ENCODE measurements around the gene GIPC1. TPM values are rescaled to one million over a fixed set of nuclear protein-coding genes. Genes with fewer than 3 reads are reported as not detected.

Gene GIPC1
- total and polyA plus RNA-seq, 8 donors = 73.3 to 662 (median 122) TPM

- TF ChIP-seq CTCF (IDR thresholded peaks at IDR 0.05) = no peak
- TF ChIP-seq POLR2A (IDR thresholded peaks at IDR 0.05) = no peak
- no peak for TF ChIP-seq EP300 (IDR thresholded peaks at IDR 0.05)
- TF ChIP-seq POLR2AphosphoS5 (IDR thresholded peaks at IDR 0.05) = peak in 2 of 3 donors; percentile 52 to 54
- peaks cover 5 to 31% (median 15%) of the 10 kb centered on the region in 4 donors for H3K4me1 ChIP-seq
- DNase-seq = peak; percentile 87 to 95
- intact Hi-C loops (cut with DNase I; ENCODE audit: low total_unique reads) = no loop called here
- no peaks in the 10 kb centered on the region for H3K9me3 ChIP-seq
- H3K27me3 ChIP-seq = no peaks in the 10 kb centered on the region
- peak overlapping the region; percentile 60 to 74 (median 66) for H3K27ac ChIP-seq
- H3K36me3 ChIP-seq = peaks cover 0 to 9% (median 6%) of the 10 kb centered on the region in 4 donors
- WGBS, 5 donors = 11 to 33% (median 13%) methylated on average over 18 to 24 of the region's 24 CpGs
- H3K4me3 ChIP-seq = peak overlapping the region; percentile 23 to 32 (median 28)
Measured at GRCh38 chr19:14536926-14537692, 41.2 kb upstream of the GIPC1 start.

- no peak overlapping the region for H3K4me3 ChIP-seq
- TF ChIP-seq POLR2A (IDR thresholded peaks at IDR 0.05) (no peak), CTCF (IDR thresholded peaks at IDR 0.05) (no peak), POLR2AphosphoS5 (IDR thresholded peaks at IDR 0.05) (no peak), EP300 (IDR thresholded peaks at IDR 0.05) (no peak)
- H3K36me3 ChIP-seq = peaks cover 0 to 7% (median 4%) of the 10 kb centered on the region in 4 donors
- peaks cover 9 to 57% (median 39%) of the 10 kb centered on the region in 4 donors for H3K4me1 ChIP-seq
- 79 to 89% (median 87%) methylated on average over 5 of the region's 5 CpGs for WGBS, 5 donors
- intact Hi-C loops (cut with DNase I; ENCODE audit: low total_unique reads) = no loop called here
- no peak overlapping the region for H3K27ac ChIP-seq
- no peak for DNase-seq
- H3K27me3 ChIP-seq = no peaks in the 10 kb centered on the region
- no peaks in the 10 kb centered on the region for H3K9me3 ChIP-seq
Measured at GRCh38 chr19:14533450-14533849, 37.5 kb upstream of the GIPC1 start.

GRCh38 chr19:14530506-14530905, 34.6 kb upstream of the GIPC1 start:
- intact Hi-C loops (cut with DNase I; ENCODE audit: low total_unique reads) = no loop called here
- H3K4me3 ChIP-seq = peak overlapping the region; percentile 59 to 87 (median 68)
- H3K4me1 ChIP-seq = peaks cover 4 to 37% (median 30%) of the 10 kb centered on the region in 4 donors
- TF ChIP-seq CTCF (IDR thresholded peaks at IDR 0.05) (no peak), EP300 (IDR thresholded peaks at IDR 0.05) (no peak), POLR2AphosphoS5 (IDR thresholded peaks at IDR 0.05) (no peak), POLR2A (IDR thresholded peaks at IDR 0.05) (no peak)
- peak overlapping the region in 4 of 5 donors; percentile 87 to 95 (median 92) for H3K27ac ChIP-seq
- no peaks in the 10 kb centered on the region for H3K27me3 ChIP-seq
- WGBS, 5 donors = 52 to 66% (median 61%) methylated on average over 3 of the region's 3 CpGs
- no peak for DNase-seq
- peaks cover 0 to 7% (median 4%) of the 10 kb centered on the region in 4 donors for H3K36me3 ChIP-seq
- no peaks in the 10 kb centered on the region for H3K9me3 ChIP-seq

DNA sequence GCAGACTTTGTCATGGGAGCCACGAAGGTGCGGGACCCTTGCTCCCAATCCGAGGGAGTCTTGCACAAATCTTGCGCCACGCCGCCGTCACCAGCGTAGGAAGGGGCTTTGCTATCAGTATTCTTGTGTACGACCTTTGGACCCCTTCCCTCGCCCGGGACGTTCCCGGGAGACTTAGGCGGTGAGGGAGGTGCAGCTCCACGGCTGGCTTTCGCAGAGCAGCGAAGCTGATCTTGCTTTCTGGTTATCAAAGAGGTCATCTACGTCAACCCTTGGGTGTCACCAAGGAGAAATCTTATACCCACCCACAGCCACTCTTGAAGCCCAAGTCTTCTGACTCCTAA, 34.0 kb upstream of the GIPC1 start:
- 0 to 2% (median 1%) methylated on average over 18 of the region's 18 CpGs for WGBS, 5 donors
- Histone ChIP-seq H3K27ac (peak overlapping the region; percentile 87 to 97 (median 94)), H3K27me3 (no peaks in the 10 kb centered on the region), H3K36me3 (peaks cover 0 to 7% (median 4%) of the 10 kb centered on the region in 4 donors), H3K4me1 (peaks cover 4 to 37% (median 30%) of the 10 kb centered on the region in 4 donors), H3K4me3 (peak overlapping the region; percentile 59 to 87 (median 68)), H3K9me3 (no peaks in the 10 kb centered on the region)
- DNase-seq = peak in 1 of 2 donors; percentile 82
- TF ChIP-seq POLR2A (IDR thresholded peaks at IDR 0.05) (no peak), CTCF (IDR thresholded peaks at IDR 0.05) (no peak), POLR2AphosphoS5 (IDR thresholded peaks at IDR 0.05) (no peak), EP300 (IDR thresholded peaks at IDR 0.05) (no peak)
- intact Hi-C loops (cut with DNase I; ENCODE audit: low total_unique reads) = no loop called here

Data from stomach (tissue), 9 donors.